Measurements from ENCODE around the gene USE1. TPM values are rescaled to one million over a fixed set of nuclear protein-coding genes. Genes with fewer than 3 reads are reported as not detected.

Gene USE1
- total and polyA plus RNA-seq, 9 of the 15 experiments (the other 6 are each of a cell fraction or from before 2014, with no cell fraction given) = 17.3 to 52.4 (median 34.0) TPM

- TF ChIP-seq, protein P1, sequence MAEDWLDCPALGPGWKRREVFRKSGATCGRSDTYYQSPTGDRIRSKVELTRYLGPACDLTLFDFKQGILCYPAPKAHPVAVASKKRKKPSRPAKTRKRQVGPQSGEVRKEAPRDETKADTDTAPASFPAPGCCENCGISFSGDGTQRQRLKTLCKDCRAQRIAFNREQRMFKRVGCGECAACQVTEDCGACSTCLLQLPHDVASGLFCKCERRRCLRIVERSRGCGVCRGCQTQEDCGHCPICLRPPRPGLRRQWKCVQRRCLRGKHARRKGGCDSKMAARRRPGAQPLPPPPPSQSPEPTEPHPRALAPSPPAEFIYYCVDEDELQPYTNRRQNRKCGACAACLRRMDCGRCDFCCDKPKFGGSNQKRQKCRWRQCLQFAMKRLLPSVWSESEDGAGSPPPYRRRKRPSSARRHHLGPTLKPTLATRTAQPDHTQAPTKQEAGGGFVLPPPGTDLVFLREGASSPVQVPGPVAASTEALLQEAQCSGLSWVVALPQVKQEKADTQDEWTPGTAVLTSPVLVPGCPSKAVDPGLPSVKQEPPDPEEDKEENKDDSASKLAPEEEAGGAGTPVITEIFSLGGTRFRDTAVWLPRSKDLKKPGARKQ (CRISPR knock-in tag; IDR thresholded peaks at IDR 0.05) = no peak
- no peak for TF ChIP-seq SRSF9 (IDR thresholded peaks at IDR 0.05; ENCODE audit: borderline replicate concordance, low read depth, low read length)
- no peak for TF ChIP-seq ZNF551 (CRISPR knock-in tag; IDR thresholded peaks at IDR 0.05)
- peak; percentile 89; the same call in 1 of the 2 replicates for TF ChIP-seq ZNF449 (CRISPR knock-in tag; IDR thresholded peaks at IDR 0.05)
- TF ChIP-seq HDGF (IDR thresholded peaks at IDR 0.05) = peak; percentile 79; the same call in 1 of the 2 replicates
- TF ChIP-seq BRD4 (IDR thresholded peaks at IDR 0.05) = peak; percentile 45; the same call in 1 of the 2 replicates
- peak in 1 of 2 experiments; percentile 9 for TF ChIP-seq E2F6 (IDR thresholded peaks at IDR 0.05; ENCODE audit: borderline replicate concordance in 1 of 2, extremely low read depth in 1 of 2, insufficient read depth in 1 of 2, insufficient read length in 1 of 2, low read depth in 1 of 2, low read length in 1 of 2, poor library complexity in 1 of 2, severe bottlenecking in 1 of 2)
- peak; percentile 92 for TF ChIP-seq CREM (IDR thresholded peaks at IDR 0.05; ENCODE audit: low read depth)
- TF ChIP-seq ZBTB34 (CRISPR knock-in tag; IDR thresholded peaks at IDR 0.05) = no peak
- TF ChIP-seq ZBTB17 (CRISPR knock-in tag; IDR thresholded peaks at IDR 0.05) = no peak
- TF ChIP-seq CXXC5 (CRISPR knock-in tag; IDR thresholded peaks at IDR 0.05) = peak; percentile 70
- TF ChIP-seq SRSF7 (optimal IDR thresholded peaks at IDR 0.05; ENCODE audit: low read depth, low read length) = no peak
- no peak for TF ChIP-seq DDX20 (tag; IDR thresholded peaks at IDR 0.05; ENCODE audit: low read depth)
- TF ChIP-seq, protein P2, sequence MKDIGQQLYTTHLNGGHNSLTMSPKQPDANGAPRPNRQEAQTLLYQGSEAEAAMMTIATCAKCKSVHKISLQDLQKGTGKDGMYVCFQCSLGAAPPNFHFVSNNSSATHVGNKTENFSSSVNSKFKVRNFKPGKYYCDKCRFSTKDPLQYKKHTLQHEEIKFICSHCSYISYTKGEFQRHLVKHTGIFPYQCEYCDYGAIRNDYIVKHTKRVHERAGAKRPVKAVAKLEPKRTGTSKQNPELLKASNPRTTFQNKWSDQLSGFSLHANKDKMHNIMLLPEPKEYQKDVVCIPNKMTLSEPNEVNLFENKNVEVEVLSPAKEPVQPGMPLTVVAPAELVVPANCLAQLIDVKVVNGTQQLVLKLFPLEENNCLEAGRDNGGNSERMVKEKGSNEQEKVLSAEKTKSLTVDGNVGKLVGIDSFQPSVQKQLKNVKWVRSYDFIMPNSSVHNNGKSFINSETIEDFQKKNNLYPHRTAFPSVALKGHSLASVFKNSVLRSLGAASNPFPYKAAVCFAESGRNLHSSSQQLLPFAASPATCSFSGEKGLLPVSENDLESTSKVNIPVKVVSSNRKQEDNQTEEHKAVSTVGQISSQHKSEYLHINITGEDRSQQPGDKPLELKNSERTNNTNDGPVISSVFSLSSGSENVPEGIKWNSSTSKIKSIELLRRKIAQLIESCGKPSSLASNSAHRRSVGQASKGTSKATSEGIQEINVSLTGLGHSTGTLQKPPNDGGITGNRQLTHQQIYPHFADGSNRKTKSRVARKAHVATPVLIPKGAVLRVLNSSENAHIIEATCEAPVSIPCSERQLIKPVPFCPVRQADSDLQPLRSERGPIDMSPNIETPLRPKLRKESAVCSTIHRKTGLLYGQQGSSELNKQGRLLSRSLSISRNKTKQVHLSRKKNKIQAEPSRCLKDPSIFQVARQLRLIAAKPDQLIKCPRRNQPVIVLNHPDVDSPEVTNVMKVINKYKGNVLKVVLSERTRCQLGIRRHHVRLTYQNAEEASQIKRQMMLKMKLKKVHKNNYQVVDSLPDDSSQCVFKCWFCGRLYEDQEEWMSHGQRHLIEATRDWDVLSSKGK (CRISPR knock-in tag; IDR thresholded peaks at IDR 0.05) = no peak
- no peak for TF ChIP-seq NCOA4 (IDR thresholded peaks at IDR 0.05; ENCODE audit: partially characterized antibody)
- TF ChIP-seq TEAD2 (tag; IDR thresholded peaks at IDR 0.05) = no peak; the same call in 1 of the 2 replicates
- peak; percentile 55 for TF ChIP-seq POU5F1 (IDR thresholded peaks at IDR 0.05; ENCODE audit: borderline replicate concordance, low read depth, low read length, partially characterized antibody)
- no peak for TF ChIP-seq NCOA6 (IDR thresholded peaks at IDR 0.05)
Observed at GRCh38 chr19:17266975-17267788, 52.0 kb downstream of the USE1 start, which contains the start of gene BABAM1 (continued).

Data from K562 (cell line).